Jurkat, Clone E6-1 (cell line): Measurements from ENCODE around the gene SYT15. TPM values are rescaled to one million over a fixed set of nuclear protein-coding genes. Genes with fewer than 3 reads are reported as not detected.
A peak's percentile ranks its signal among the peaks of the same experiment; 100 is the strongest.
"Not testable (repeated sequence)": the region's sequence is repeated elsewhere in the genome, so short reads cannot be mapped to it uniquely, and the experiment has no call there.

ENCODE experiments used
- DNase-seq: peaks from one replicate; pipeline ENCODE4 v3.0.0-alpha.2; 2011; ENCODE audit warnings: low read depth, low spot score
- H3K4me3 ChIP-seq: 2 replicates; pipeline ENCODE4 v1.5.1; 2011; ENCODE audit warnings: mild to moderate bottlenecking, low read length, control low read depth, moderate library complexity
- polyA plus RNA-seq: library from polyadenylated mRNA; unstranded; fragments of >200 nt; gene quantifications from one replicate; pipeline ENCODE4 v1.2.1, GENCODE V29; 2012; ENCODE audit warnings: missing spikeins; ENCODE audit not compliant: insufficient read length, insufficient read depth

Gene SYT15
- polyA plus RNA-seq: 0.59 TPM

DNA sequence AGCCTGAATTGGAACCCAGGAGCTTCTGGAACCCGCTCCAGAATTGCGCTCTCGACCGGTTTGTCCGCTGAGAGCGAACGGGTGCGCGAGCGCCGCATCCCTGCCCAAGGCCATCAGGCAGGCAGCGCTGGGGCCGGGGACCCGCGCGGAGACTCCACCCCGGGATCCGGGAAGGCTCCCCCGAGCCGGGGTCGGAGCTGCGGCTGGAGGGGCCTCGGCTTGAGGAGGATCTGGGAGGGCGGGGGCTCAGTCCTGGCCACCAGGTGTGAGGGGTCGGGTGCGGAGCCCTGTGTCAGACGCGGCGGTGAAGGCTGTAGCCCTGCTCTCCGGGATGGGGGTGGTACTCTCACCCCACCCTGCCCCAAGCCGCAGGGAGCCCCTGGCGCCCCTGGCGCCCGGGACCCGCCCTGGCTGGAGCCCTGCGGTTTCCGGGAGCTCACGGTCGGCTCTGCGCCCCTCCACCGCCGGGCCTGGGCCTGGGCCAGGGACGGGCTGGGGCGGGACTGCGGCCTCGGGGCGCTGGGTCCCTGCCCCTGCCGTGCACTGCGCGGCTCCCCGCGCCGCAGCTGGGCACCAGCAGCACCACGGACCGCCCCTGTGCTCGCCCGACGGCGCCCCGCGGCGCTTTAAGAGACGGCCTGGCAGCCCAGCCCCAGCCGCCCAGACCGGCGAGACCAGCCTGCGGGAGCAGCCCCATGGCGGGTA is at the start of gene SYT15:
Gene SYT15 (plus strand): TSS at position 655 of the 705 bp plus-strand sequence. CDS start 41 bp downstream, at position 696.
- not testable (repeated sequence) for H3K4me3 ChIP-seq, DNase-seq

GRCh38 chr10:46529742-46530141 is 49.2 kb upstream of the SYT15 start:
- not testable (repeated sequence) for DNase-seq, H3K4me3 ChIP-seq

- peak; percentile 51 for DNase-seq
- no peak overlapping the region for H3K4me3 ChIP-seq
Observed at GRCh38 chr10:46530249-46531186, 48.4 kb upstream of the SYT15 start.

DNA sequence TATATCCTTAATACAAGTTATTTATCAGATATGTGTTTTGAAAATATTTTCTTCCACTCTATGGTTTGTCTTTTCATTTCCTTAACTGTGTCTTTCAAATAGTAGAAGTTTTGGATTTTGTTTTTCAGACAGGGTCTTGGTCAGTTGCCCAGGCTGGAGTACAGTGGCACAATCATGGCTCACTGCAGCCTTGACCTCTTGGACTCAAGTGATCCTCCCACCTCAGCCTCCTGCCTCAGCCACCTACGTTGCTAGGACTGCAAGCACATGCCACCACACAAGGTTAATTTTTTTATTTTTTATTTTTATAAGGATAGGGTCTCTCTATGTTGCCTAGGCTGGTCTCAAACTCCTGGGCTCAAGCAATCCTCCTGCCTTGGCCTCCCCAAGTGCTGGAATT is 46.7 kb upstream of the SYT15 start:
- DNase-seq, H3K4me3 ChIP-seq: not testable (repeated sequence)

DNA sequence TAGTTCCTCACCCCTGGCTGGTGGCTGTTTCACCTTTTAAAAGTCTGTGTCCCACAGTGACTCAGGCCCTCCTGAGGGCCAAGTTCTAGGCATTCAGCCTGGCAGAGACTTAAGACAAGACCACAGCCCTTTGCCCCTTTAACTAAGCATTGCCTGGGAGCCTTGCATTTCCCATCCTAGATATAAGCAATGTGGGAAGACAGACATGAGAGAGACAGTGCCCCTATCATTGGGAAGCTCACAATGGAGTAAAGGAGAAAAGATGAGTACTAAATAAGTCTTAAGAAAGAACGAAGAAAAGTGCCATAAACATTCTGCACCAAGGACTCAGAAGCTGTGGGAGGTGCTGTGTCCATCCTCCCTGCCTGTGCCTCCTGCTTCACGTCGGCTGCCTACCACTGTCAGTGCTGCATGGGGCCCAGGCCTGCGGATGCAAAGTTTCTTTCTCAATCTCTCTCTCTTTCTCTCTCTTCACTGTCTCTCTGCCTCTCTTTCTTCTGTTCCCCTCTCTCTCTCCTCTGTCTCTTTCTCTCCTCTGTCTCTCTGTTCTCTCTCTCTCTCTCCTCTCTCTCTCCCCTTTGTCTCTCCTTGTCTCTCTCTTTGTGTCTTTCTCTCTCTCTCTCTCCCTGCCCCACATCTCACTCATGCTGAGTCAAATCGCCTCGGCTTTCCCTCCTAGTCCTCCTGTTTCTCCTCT is 44.0 kb upstream of the SYT15 start:
- no peak overlapping the region for H3K4me3 ChIP-seq
- DNase-seq: no peak

DNA sequence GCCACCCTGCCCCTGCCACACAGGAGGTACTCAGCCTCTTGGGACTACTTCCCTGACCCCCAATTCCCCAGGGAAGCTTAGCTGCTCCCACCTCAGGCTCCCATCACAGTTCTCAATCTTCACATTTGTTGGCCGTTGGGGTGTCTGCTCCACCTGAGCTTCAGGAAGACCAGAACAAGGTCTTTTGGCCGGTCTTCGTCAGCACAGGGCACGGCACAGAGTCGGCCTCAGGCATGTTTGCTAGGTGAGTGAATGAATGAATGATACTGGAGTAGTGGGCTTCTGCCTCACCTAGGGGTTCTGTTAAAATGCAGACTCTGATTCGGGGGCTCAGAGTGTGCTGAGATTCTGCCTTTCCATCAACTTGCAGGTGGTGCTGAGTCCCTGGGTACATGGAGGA is 42.8 kb upstream of the SYT15 start:
- DNase-seq: no peak
- H3K4me3 ChIP-seq: no peak overlapping the region

- DNase-seq: no peak
- H3K4me3 ChIP-seq: no peak overlapping the region
Observed at GRCh38 chr10:46536781-46537180, 42.1 kb upstream of the SYT15 start.

DNA sequence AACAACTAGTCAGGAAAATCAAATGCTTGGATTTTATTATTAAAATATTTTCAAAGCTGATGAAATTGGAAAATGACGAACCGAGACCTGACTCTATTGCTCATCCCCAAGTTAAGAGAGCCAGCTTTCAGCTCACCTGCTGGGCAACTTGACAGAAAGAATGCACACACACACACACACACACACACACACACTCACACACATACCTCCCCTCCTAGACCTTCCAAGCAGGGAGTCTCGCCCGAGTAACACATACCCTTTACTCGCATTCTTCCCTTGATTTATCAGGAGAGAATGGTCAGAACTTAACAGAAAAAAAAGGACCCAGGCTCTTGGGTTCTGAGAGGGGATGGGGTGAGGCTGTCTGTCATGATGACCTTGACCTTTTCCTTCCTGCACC is 41.6 kb upstream of the SYT15 start:
- no peak overlapping the region for H3K4me3 ChIP-seq
- no peak for DNase-seq

DNA sequence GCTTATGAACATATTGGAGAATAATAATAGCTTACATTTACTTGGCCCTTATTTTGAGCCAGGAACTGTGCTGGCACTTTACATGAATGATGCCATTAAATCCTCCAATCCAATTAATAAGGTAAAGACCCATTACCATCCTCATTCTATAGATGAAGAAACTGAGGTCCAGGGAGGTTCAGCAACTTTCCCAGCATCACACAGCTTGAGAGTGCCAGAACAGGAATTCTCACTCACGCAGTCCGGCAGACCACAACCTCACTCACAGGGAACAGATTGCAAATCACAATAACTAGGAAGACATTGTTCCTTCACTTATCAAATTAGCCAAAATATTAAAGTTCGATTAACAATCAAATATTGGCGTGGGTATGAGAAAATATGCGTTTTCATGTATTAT is 40.8 kb upstream of the SYT15 start:
- DNase-seq: no peak
- H3K4me3 ChIP-seq: no peak overlapping the region

DNA sequence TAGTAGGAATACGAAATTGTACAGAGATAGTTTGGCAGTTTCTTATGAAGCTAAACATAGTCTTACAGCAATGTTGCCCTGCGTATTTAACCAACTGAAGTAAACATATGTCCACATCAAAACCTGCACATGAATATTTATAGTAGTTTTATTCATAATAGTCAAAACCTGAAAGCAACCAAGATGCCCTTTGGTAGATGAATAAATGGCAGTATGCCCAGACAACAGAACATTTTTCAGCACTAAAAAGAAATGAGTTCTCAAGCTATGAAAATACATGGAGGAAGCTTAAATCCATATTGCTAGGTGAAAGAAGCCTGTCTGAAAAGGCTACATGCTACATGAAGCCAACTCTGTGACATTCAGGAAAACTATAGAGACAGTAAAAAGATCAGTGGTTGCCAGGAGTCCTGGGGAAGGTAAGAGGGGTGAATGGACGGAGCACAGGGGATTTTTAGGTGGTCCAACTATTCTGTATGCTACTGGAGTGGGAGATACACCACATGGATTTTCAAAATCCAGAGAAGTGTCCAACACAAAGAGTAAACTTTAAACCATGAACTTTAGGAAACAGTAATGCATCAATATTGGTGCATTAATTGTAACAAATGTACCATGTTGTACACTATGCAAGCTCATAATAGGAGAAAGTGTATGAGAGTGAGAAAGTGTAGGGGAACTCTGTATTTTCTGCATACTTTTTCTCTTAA is 40.1 kb upstream of the SYT15 start:
- no peak for DNase-seq
- H3K4me3 ChIP-seq: no peak overlapping the region

GRCh38 chr10:46539596-46540411 is 39.1 kb upstream of the SYT15 start:
- no peak for DNase-seq
- H3K4me3 ChIP-seq: no peak overlapping the region

GRCh38 chr10:46540412-46541016 is 38.4 kb upstream of the SYT15 start:
- DNase-seq: no peak
- H3K4me3 ChIP-seq: no peak overlapping the region

DNA sequence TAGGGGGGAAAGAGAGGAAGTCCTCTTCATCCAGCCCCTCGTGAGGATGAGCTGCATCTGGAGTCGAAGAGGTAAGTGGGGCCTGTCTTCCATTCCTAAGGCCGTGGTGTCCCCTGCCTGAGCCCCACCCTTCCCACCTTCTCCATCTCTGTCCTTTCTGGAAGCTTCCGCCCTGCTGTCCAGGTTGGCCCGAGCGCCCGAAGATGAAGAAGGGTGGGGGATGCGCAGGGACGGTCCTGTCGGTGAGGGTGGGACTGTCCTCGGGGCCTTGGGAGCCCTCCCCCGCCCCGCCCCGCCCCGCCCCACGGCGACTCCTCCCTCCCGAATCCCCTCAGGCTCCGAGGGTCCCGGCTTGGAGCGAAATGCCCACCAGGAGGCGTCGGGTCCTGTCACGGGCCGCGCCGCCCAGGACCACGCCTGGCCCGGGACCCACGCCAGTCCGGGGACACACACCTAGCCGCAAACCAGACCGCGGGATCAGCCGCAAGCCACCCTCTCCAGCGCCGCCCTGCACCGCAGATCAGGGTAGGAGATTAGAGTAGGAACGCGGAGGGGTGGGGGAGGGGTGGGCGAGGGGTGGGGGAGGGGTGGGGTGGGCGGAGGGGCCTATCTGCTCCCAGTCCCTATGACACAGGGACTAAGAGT is 37.8 kb upstream of the SYT15 start:
- DNase-seq: no peak
- no peak overlapping the region for H3K4me3 ChIP-seq

GRCh38 chr10:46541735-46542566 is 37.0 kb upstream of the SYT15 start:
- no peak overlapping the region for H3K4me3 ChIP-seq
- no peak for DNase-seq

DNA sequence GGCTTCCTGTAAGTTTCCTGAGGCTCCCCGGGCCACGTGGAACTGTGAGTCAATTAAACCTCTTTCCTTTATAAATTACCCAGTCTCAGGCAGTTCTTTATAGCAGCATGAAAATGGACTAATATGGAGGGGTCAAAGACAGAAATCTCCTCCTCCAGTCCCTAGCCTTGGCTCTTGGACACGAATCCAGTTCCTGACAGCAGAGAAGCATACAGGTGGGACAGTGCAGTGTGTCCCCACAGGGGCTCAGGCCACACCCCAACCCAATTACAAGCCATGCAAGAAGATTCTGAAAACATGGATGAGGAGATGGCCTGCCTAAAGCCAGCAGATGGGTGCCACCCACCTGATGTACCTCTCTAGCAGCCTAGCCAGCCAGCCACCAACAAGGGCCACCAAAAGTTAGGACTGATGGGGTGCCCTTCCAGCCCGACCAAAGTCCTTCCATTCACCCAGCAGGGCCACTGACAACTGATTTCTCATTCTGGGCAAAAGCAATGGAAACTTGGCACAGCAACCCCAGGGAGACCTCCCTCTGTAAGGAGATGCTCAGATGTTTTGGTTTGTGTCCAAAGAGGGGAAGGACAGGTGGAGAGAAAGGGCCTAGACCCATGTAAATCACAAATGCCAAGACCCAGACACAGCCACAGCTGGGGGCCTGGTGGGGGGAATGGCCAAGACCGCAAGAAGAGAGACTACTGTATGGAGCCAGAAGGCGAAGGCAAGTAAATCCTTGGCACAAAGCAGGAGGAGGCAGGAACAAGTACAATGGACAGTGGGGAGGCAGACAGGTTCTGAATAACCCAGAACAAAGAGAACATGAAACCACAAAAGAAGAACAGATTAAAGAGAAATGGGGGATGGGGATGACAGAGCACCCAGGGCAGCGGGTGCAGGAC is 36.1 kb upstream of the SYT15 start:
- no peak overlapping the region for H3K4me3 ChIP-seq
- DNase-seq: no peak
